Omental fat pad (tissue), 4 donors: Measurements from ENCODE around the gene LRRC10. TPM values are rescaled to one million over a fixed set of nuclear protein-coding genes. Genes with fewer than 3 reads are reported as not detected.
"Not testable (repeated sequence)": the region's sequence is repeated elsewhere in the genome, so short reads cannot be mapped to it uniquely, and the experiment has no call there.

ENCODE experiments used
- ATAC-seq: fragments of 150-250 bp; one replicate; pipeline ENCODE4 v1.9.1; 2016; ENCODE audit warnings: mild to moderate bottlenecking, moderate library complexity; ENCODE audit not compliant: low FRiP score
- DNase-seq: peaks from one replicate; pipeline ENCODE4 v3.0.0-alpha.2; 2019; ENCODE audit warnings: low spot score
- CTCF ChIP-seq, 3 donors: fragments of 450-650 bp; IDR thresholded peaks; one replicate each; pipeline ENCODE4 v1.5.1; 2016 to 2017; ENCODE audit warnings: antibody characterized with exemption in 3 of 3, mild to moderate bottlenecking in 3 of 3, moderate library complexity in 2 of 3
- total RNA-seq, 4 donors: library from RNA; depleted of rRNA; stranded (reverse); fragments of >200 nt; gene quantifications; one replicate each; pipeline ENCODE4 v1.1.0, GENCODE V29; 2016

The LRRC10 gene
- total RNA-seq, 4 donors from 2014 or later, result not detected

GRCh38 chr12:69620921-69621320 is 10.2 kb upstream of the LRRC10 start:
- ATAC-seq, result no peak
- DNase-seq, result no peak

GRCh38 chr12:69620077-69620476 is 9.4 kb upstream of the LRRC10 start:
- DNase-seq, result no peak
- TF ChIP-seq CTCF (IDR thresholded peaks at IDR 0.05), result no peak
- ATAC-seq, result no peak

More at GRCh38 chr12:69620921-69621320, 10.2 kb upstream of the LRRC10 start:
- no peak for TF ChIP-seq CTCF (IDR thresholded peaks at IDR 0.05)

- no peak for TF ChIP-seq CTCF (IDR thresholded peaks at IDR 0.05)
- DNase-seq (no peak), ATAC-seq (no peak)
These were observed 8.3 kb upstream of the LRRC10 start for GRCh38 chr12:69619050-69619449.

- no peak for TF ChIP-seq CTCF (IDR thresholded peaks at IDR 0.05)
- no peak for ATAC-seq
- no peak for DNase-seq
These were observed 5.3 kb upstream of the LRRC10 start for GRCh38 chr12:69616025-69616424.

- ATAC-seq, result no peak
These were observed 2.6 kb upstream of the LRRC10 start for GRCh38 chr12:69613351-69613750.

GRCh38 chr12:69610126-69610525 is 581 bp downstream of the LRRC10 start:
- TF ChIP-seq CTCF (IDR thresholded peaks at IDR 0.05), result no peak
- no peak for DNase-seq
- no peak for ATAC-seq

More at GRCh38 chr12:69613351-69613750, 2.6 kb upstream of the LRRC10 start:
- TF ChIP-seq CTCF (IDR thresholded peaks at IDR 0.05), result no peak
- DNase-seq, result no peak

- ATAC-seq, result no peak
- TF ChIP-seq CTCF (IDR thresholded peaks at IDR 0.05), result no peak
- DNase-seq, result no peak
These were observed 2.6 kb downstream of the LRRC10 start for GRCh38 chr12:69608114-69608513.

GRCh38 chr12:69604275-69604674 is 6.4 kb downstream of the LRRC10 start:
- DNase-seq, ATAC-seq: not testable (repeated sequence)

- not testable (repeated sequence) for DNase-seq, ATAC-seq
These were observed 7.2 kb downstream of the LRRC10 start for GRCh38 chr12:69603556-69603955.
